GM23338 (cell line): ENCODE measurements around the gene ZAP70. TPM values are rescaled to one million over a fixed set of nuclear protein-coding genes. Genes with fewer than 3 reads are reported as not detected.

Source experiments
- ATAC-seq: fragments of 200-7000 bp; cut with Tn5 transposase; 3 replicates; pipeline ENCODE4 v1.9.1; 2020
- DNase-seq: peaks from one replicate; pipeline ENCODE4 v3.0.0-alpha.2; 2015; ENCODE audit warnings: low spot score
- H2AFZ ChIP-seq: fragments of 200-600 bp; sonication (generic); 2 replicates; pipeline ENCODE4 v1.8.0; 2016; ENCODE audit warnings: antibody characterized with exemption, mild to moderate bottlenecking, moderate library complexity
- H3F3A ChIP-seq: fragments of 200-600 bp; sonication (generic); replicated peaks from 2 replicates; pipeline ENCODE4 v1.8.0; 2017; ENCODE audit warnings: antibody characterized with exemption, mixed run types, low read depth
- H3K27ac ChIP-seq: fragments of 200-600 bp; sonication (generic); 2 replicates; pipeline ENCODE4 v1.6.1; 2016; ENCODE audit warnings: low read depth
- H3K27me3 ChIP-seq: fragments of 200-600 bp; sonication (generic); 2 replicates; pipeline ENCODE4 v1.8.0; 2016; ENCODE audit warnings: mild to moderate bottlenecking, mixed run types, moderate library complexity; ENCODE audit not compliant: insufficient read depth
- H3K36me3 ChIP-seq: fragments of 200-600 bp; sonication (generic); 2 replicates; pipeline ENCODE4 v1.8.0; 2016; ENCODE audit warnings: mild to moderate bottlenecking; ENCODE audit not compliant: insufficient read depth
- H3K4me1 ChIP-seq: fragments of 200-600 bp; sonication (generic); 2 replicates; pipeline ENCODE4 v1.8.0; 2016; ENCODE audit warnings: mild to moderate bottlenecking, moderate library complexity; ENCODE audit not compliant: insufficient read depth
- H3K4me2 ChIP-seq: fragments of 200-600 bp; sonication (generic); 2 replicates; pipeline ENCODE4 v1.7.1; 2017; ENCODE audit warnings: mixed run types
- H3K4me3 ChIP-seq: fragments of 200-600 bp; sonication (generic); 2 replicates; pipeline ENCODE4 v1.6.1; 2016; ENCODE audit warnings: mixed run types
- H3K79me2 ChIP-seq: fragments of 200-600 bp; sonication (generic); replicated peaks from 2 replicates; pipeline ENCODE4 v1.8.0; 2017; ENCODE audit warnings: mild to moderate bottlenecking; ENCODE audit not compliant: insufficient read depth
- H3K9me2 ChIP-seq: fragments of 200-600 bp; sonication (generic); 2 replicates; pipeline ENCODE4 v1.8.0; 2017; ENCODE audit not compliant: insufficient read depth
- H4K20me1 ChIP-seq: fragments of 200-600 bp; sonication (generic); replicated peaks from 2 replicates; pipeline ENCODE4 v1.8.0; 2017; ENCODE audit warnings: mild to moderate bottlenecking; ENCODE audit not compliant: insufficient read depth
- H3K27ac Mint-ChIP-seq: 2 replicates; pipeline ENCODE4 v1.8.0; 2020; ENCODE audit warnings: inconsistent platforms, mild to moderate bottlenecking, moderate library complexity, mixed read lengths
- H3K27me3 Mint-ChIP-seq: 3 replicates; pipeline ENCODE4 v1.8.0; 2022; ENCODE audit warnings: low read depth, mild to moderate bottlenecking, moderate library complexity, mixed read lengths, inconsistent platforms; ENCODE audit not compliant: insufficient read depth, poor library complexity
- H3K36me3 Mint-ChIP-seq: 3 replicates; pipeline ENCODE4 v1.8.0; 2021; ENCODE audit warnings: low read depth, mild to moderate bottlenecking, inconsistent platforms, moderate library complexity, mixed read lengths
- H3K4me1 Mint-ChIP-seq: 3 replicates; pipeline ENCODE4 v1.8.0; 2020; ENCODE audit warnings: mild to moderate bottlenecking, inconsistent platforms, mixed read lengths
- H3K4me3 Mint-ChIP-seq: 3 replicates; pipeline ENCODE4 v1.8.0; 2021; ENCODE audit warnings: moderate library complexity, mild to moderate bottlenecking, inconsistent platforms, mixed read lengths
- H3K9me3 Mint-ChIP-seq: 3 replicates; pipeline ENCODE4 v1.8.0; 2020; ENCODE audit warnings: moderate library complexity, mild to moderate bottlenecking, inconsistent platforms, mixed read lengths
- CREB1 ChIP-seq: fragments of 250-450 bp; sonication (Bioruptor Pico); IDR thresholded peaks from 2 replicates; pipeline ENCODE4 v1.5.0; 2020; ENCODE audit warnings: low read depth, mild to moderate bottlenecking, moderate library complexity
- CTCF ChIP-seq, 2 experiments: fragments of 200-600 bp in 1 of 2; sonication (generic) in 1 of 2; conservative IDR thresholded peaks; 2 replicates each; pipeline versions ENCODE4 v1.5.1 to v1.6.1; 2016 to 2017; ENCODE audit warnings: antibody characterized with exemption in 2 of 2, low read depth in 2 of 2, mild to moderate bottlenecking in 2 of 2, moderate library complexity in 1 of 2
- ETS1 ChIP-seq: IDR thresholded peaks from 2 replicates; pipeline ENCODE4 v1.6.1; 2016; ENCODE audit warnings: antibody characterized with exemption
- JUNB ChIP-seq: IDR thresholded peaks from one replicate; pipeline ENCODE4 v1.6.1; 2016; ENCODE audit warnings: antibody characterized with exemption; ENCODE audit not compliant: unreplicated experiment
- NANOG ChIP-seq: IDR thresholded peaks from 2 replicates; pipeline ENCODE4 v1.6.1; 2016; ENCODE audit warnings: antibody characterized with exemption, borderline replicate concordance
- POLR2AphosphoS5 ChIP-seq: IDR thresholded peaks from 2 replicates; pipeline ENCODE4 v1.6.1; 2016; ENCODE audit warnings: antibody characterized with exemption, low read depth
- STAT1 ChIP-seq: IDR thresholded peaks from one replicate; pipeline ENCODE4 v1.6.1; 2016; ENCODE audit warnings: antibody characterized with exemption; ENCODE audit not compliant: unreplicated experiment
- ZNF114 ChIP-seq: fragments of 250-450 bp; sonication (Bioruptor Pico); IDR thresholded peaks from 2 replicates; pipeline ENCODE4 v1.5.0; 2020; ENCODE audit warnings: mild to moderate bottlenecking, moderate library complexity
- ZNF331 ChIP-seq: fragments of 250-450 bp; sonication (Bioruptor Pico); IDR thresholded peaks from 2 replicates; pipeline ENCODE4 v1.5.0; 2020; ENCODE audit warnings: low read depth, mild to moderate bottlenecking, moderate library complexity
- ZNF462 ChIP-seq: fragments of 250-450 bp; sonication (Bioruptor Pico); IDR thresholded peaks from 2 replicates; pipeline ENCODE4 v1.5.0; 2020; ENCODE audit warnings: mild to moderate bottlenecking, moderate library complexity
- polyA plus RNA-seq: library from polyadenylated mRNA; unstranded; fragments of >200 nt; fragmentation: Nextera tagmentation; extraction: Ambion mirVana; gene quantifications from 2 replicates; pipeline ENCODE4 v1.2.1, GENCODE V29; 2016
- total RNA-seq: library from RNA; depleted of rRNA; stranded (reverse); fragments of >200 nt; shearing (Covaris generic); gene quantifications from 2 replicates; pipeline ENCODE4 v1.2.3, GENCODE V29; 2014

Gene ZAP70
- total and polyA plus RNA-seq, 2 experiments from 2014 or later: 0.42 TPM; not detected in 1

GRCh38 chr2:97677480-97677879, 35.9 kb upstream of the ZAP70 start (continued):
- TF ChIP-seq JUNB (no peak), CTCF (conservative IDR thresholded peaks at IDR 0.05; ENCODE audit: low read depth in 2 of 2) (no peak), STAT1 (no peak), NANOG (no peak), CREB1 (CRISPR knock-in tag) (no peak), ZNF114 (CRISPR knock-in tag) (no peak)

- Mint-ChIP-seq H3K27ac (no peak overlapping the region; the same call in 1 of the 2 replicates), H3K36me3 (peaks cover 17% of the 10 kb centered on the region; the same call in 2 of the 3 replicates), H3K9me3 (peaks cover 28% of the 10 kb centered on the region), H3K4me3 (no peak overlapping the region), H3K4me1 (peaks cover 9% of the 10 kb centered on the region; the same call in 2 of the 3 replicates), H3K27me3 (peaks cover 5% of the 10 kb centered on the region)
- Histone ChIP-seq H4K20me1 (no peaks in the 10 kb centered on the region), H3K27me3 (no peaks in the 10 kb centered on the region), H3K36me3 (no peaks in the 10 kb centered on the region), H3K27ac (no peak overlapping the region), H3K4me1 (peaks cover 7% of the 10 kb centered on the region; the same call in 1 of the 2 replicates), H3K4me2 (no peak overlapping the region), H3F3A (no peaks in the 10 kb centered on the region), H3K79me2 (no peaks in the 10 kb centered on the region), H3K4me3 (no peak overlapping the region), H2AFZ (no peak overlapping the region), H3K9me2 (0 out of 2 replicates have a peak, but pooled peaks cover 4% of the 10 kb centered on the region)
- no peak for DNase-seq
- no peak for ATAC-seq
- TF ChIP-seq ZNF331 (no peak), CTCF (conservative IDR thresholded peaks at IDR 0.05; ENCODE audit: low read depth in 2 of 2) (no peak), NANOG (no peak), CREB1 (CRISPR knock-in tag) (no peak), ZNF114 (CRISPR knock-in tag) (no peak), ZNF462 (CRISPR knock-in tag) (no peak), POLR2AphosphoS5 (no peak), STAT1 (no peak), ETS1 (no peak)
Measured at GRCh38 chr2:97678298-97678697, 35.1 kb upstream of the ZAP70 start.
